OCI-LY7 (cell line): ENCODE data around the gene ARFGEF2.

ENCODE experiments used
- EZH2phosphoT487 ChIP-seq: fragments of 200-600 bp; sonication (generic); IDR thresholded peaks from 2 replicates; pipeline ENCODE4 v1.6.1; 2018; ENCODE audit warnings: low read depth, borderline replicate concordance, mild to moderate bottlenecking, mixed run types, antibody characterized with exemption, low read length, moderate library complexity, mixed read lengths
- TF ChIP-seq, protein P1 (sequence below): fragments of 200-600 bp; sonication (generic); conservative IDR thresholded peaks from 2 replicates; pipeline ENCODE4 v1.5.1; 2014; ENCODE audit warnings: mild to moderate bottlenecking, antibody characterized with exemption, low read length, moderate library complexity, mixed read lengths

DNA sequence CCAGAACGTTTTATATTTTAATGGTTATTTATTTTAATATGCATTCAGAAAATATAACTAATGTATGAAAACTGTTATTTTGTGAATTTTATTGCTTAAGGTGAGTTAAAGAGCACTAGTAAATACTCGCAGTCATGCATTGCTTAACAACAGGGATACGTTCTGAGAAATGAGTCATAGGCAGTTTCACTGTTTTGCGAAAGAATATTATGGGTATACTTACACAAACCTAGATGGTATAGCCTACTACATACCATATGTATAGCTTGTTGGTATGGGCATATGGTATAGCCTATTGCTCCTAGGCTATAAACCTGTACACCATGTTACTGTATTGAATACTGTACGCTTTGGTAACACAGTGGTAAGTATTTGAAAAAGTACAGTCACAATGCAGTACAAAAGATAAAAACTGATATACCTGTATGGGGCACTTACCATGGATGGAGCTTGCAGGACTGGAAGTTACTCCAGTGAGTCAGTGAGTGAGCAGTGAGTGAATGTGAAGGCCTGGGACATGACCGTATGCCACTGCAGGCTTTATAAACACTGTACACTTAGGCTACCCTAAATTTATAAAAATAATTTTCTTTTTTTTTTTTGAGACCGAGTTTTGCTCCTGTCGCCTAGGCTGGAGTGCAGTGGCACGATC is 38.5 kb downstream of the ARFGEF2 start:
- TF ChIP-seq, protein P1, sequence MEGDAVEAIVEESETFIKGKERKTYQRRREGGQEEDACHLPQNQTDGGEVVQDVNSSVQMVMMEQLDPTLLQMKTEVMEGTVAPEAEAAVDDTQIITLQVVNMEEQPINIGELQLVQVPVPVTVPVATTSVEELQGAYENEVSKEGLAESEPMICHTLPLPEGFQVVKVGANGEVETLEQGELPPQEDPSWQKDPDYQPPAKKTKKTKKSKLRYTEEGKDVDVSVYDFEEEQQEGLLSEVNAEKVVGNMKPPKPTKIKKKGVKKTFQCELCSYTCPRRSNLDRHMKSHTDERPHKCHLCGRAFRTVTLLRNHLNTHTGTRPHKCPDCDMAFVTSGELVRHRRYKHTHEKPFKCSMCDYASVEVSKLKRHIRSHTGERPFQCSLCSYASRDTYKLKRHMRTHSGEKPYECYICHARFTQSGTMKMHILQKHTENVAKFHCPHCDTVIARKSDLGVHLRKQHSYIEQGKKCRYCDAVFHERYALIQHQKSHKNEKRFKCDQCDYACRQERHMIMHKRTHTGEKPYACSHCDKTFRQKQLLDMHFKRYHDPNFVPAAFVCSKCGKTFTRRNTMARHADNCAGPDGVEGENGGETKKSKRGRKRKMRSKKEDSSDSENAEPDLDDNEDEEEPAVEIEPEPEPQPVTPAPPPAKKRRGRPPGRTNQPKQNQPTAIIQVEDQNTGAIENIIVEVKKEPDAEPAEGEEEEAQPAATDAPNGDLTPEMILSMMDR = no peak
- TF ChIP-seq EZH2phosphoT487 = no peak
